ENCODE data around the gene SEC14L3.

- TF ChIP-seq CTCF (IDR thresholded peaks at IDR 0.05; ENCODE audit: insufficient read depth, low read length) (no peak), POLR2AphosphoS5 (IDR thresholded peaks at IDR 0.05; ENCODE audit: low read depth) (no peak), REST (IDR thresholded peaks at IDR 0.05; ENCODE audit: insufficient replicate concordance, low read depth) (no peak), GABPA (IDR thresholded peaks at IDR 0.05; ENCODE audit: low read depth) (no peak)
These were observed 2.7 kb downstream of the SEC14L3 start for GRCh38 chr22:30469165-30469564.

All from HL-60 (cell line).